ENCODE measurements around the gene ATP8A2.
A peak's percentile ranks its signal among the peaks of the same experiment; 100 is the strongest.

ATP8A2 gene

GRCh38 chr13:25881971-25882451 lies 510.2 kb downstream of the ATP8A2 start:
- ATAC-seq (no peak), DNase-seq (no peak)
- no peak overlapping the region for H3K27ac Mint-ChIP-seq
- no peaks in the 10 kb centered on the region for H3K27me3 Mint-ChIP-seq
- peaks cover 63% of the 10 kb centered on the region for H3K4me1 Mint-ChIP-seq
- H3K9me3 Mint-ChIP-seq: peaks cover 0 to 11% of the 10 kb centered on the region in 2 donors
- no peak overlapping the region for H3K4me3 Mint-ChIP-seq

- peak overlapping the region in 1 of 2 donors; percentile 4 for H3K4me3 Mint-ChIP-seq
- peak; percentile 70 for ATAC-seq
- no peak for DNase-seq
- peaks cover 63% of the 10 kb centered on the region for H3K4me1 Mint-ChIP-seq
- H3K27ac Mint-ChIP-seq: peak overlapping the region in 1 of 2 donors; percentile 16
- no peaks in the 10 kb centered on the region for H3K27me3 Mint-ChIP-seq
- peaks cover 0 to 5% of the 10 kb centered on the region in 2 donors for H3K9me3 Mint-ChIP-seq
These were observed 510.9 kb downstream of the ATP8A2 start for GRCh38 chr13:25882466-25883357.

GRCh38 chr13:25885418-25885817 lies 513.6 kb downstream of the ATP8A2 start:
- no peak for ATAC-seq
- H3K9me3 Mint-ChIP-seq: no peaks in the 10 kb centered on the region
- H3K27me3 Mint-ChIP-seq: no peaks in the 10 kb centered on the region
- DNase-seq: no peak
- H3K27ac Mint-ChIP-seq: no peak overlapping the region
- peaks cover 62% of the 10 kb centered on the region for H3K4me1 Mint-ChIP-seq
- no peak overlapping the region for H3K4me3 Mint-ChIP-seq

GRCh38 chr13:25886438-25887214 lies 514.9 kb downstream of the ATP8A2 start:
- Mint-ChIP-seq H3K27me3 (no peaks in the 10 kb centered on the region), H3K4me1 (peaks cover 63% of the 10 kb centered on the region)

GRCh38 chr13:25887962-25888655 lies 516.3 kb downstream of the ATP8A2 start:
- Mint-ChIP-seq H3K27me3 (no peaks in the 10 kb centered on the region), H3K9me3 (no peaks in the 10 kb centered on the region), H3K4me3 (peak overlapping the region in 1 of 2 donors; percentile 35), H3K4me1 (peaks cover 48% of the 10 kb centered on the region), H3K27ac (peak overlapping the region in 1 of 2 donors; percentile 31)
- DNase-seq: no peak
- peak; percentile 70 for ATAC-seq

More at GRCh38 chr13:25886438-25887214, 514.9 kb downstream of the ATP8A2 start:
- peak; percentile 76 for ATAC-seq
- no peak overlapping the region for H3K27ac Mint-ChIP-seq
- H3K9me3 Mint-ChIP-seq: no peaks in the 10 kb centered on the region
- peak in 1 of 2 donors; percentile 37 for DNase-seq
- no peak overlapping the region for H3K4me3 Mint-ChIP-seq

- peaks cover 0 to under 1% of the 10 kb centered on the region in 2 donors for H3K9me3 Mint-ChIP-seq
- DNase-seq (no peak), ATAC-seq (no peak)
- no peak overlapping the region for H3K27ac Mint-ChIP-seq
- peak overlapping the region in 1 of 2 donors; percentile 15 for H3K4me3 Mint-ChIP-seq
- H3K27me3 Mint-ChIP-seq: no peaks in the 10 kb centered on the region
- H3K4me1 Mint-ChIP-seq: peaks cover 29% of the 10 kb centered on the region
These were observed 519.0 kb downstream of the ATP8A2 start for GRCh38 chr13:25890671-25891212.

- H3K27ac Mint-ChIP-seq: peak overlapping the region in 1 of 2 donors; percentile 85
These were observed 527.2 kb downstream of the ATP8A2 start for GRCh38 chr13:25898991-25899390.

GRCh38 chr13:25899464-25899863 lies 527.7 kb downstream of the ATP8A2 start:
- peak overlapping the region; percentile 15 to 85 for H3K27ac Mint-ChIP-seq
- H3K9me3 Mint-ChIP-seq: peaks cover 14 to 22% of the 10 kb centered on the region in 2 donors
- no peaks in the 10 kb centered on the region for H3K27me3 Mint-ChIP-seq
- H3K4me3 Mint-ChIP-seq: peak overlapping the region; percentile 9 to 57
- peaks cover 26% of the 10 kb centered on the region for H3K4me1 Mint-ChIP-seq
- DNase-seq (no peak), ATAC-seq (no peak)

More at GRCh38 chr13:25898991-25899390, 527.2 kb downstream of the ATP8A2 start:
- Mint-ChIP-seq H3K27me3 (no peaks in the 10 kb centered on the region), H3K4me1 (peaks cover 26% of the 10 kb centered on the region), H3K4me3 (no peak overlapping the region), H3K9me3 (peaks cover 14 to 22% of the 10 kb centered on the region in 2 donors)
- DNase-seq (no peak), ATAC-seq (no peak)

GRCh38 chr13:25899952-25900351 lies 528.2 kb downstream of the ATP8A2 start:
- ATAC-seq (no peak), DNase-seq (no peak)
- no peaks in the 10 kb centered on the region for H3K27me3 Mint-ChIP-seq
- H3K4me3 Mint-ChIP-seq: peak overlapping the region in 1 of 2 donors; percentile 57
- peaks cover 26% of the 10 kb centered on the region for H3K4me1 Mint-ChIP-seq
- peak overlapping the region; percentile 15 to 85 for H3K27ac Mint-ChIP-seq
- H3K9me3 Mint-ChIP-seq: peaks cover 14 to 22% of the 10 kb centered on the region in 2 donors

GRCh38 chr13:25901460-25902376 lies 529.9 kb downstream of the ATP8A2 start:
- no peak overlapping the region for H3K27ac Mint-ChIP-seq
- peak; percentile 36 to 60 for DNase-seq
- peaks cover 26% of the 10 kb centered on the region for H3K4me1 Mint-ChIP-seq
- no peak overlapping the region for H3K4me3 Mint-ChIP-seq
- no peaks in the 10 kb centered on the region for H3K27me3 Mint-ChIP-seq
- peaks cover 9 to 22% of the 10 kb centered on the region in 2 donors for H3K9me3 Mint-ChIP-seq
- peak; percentile 97 for ATAC-seq

GRCh38 chr13:25902455-25902854 lies 530.7 kb downstream of the ATP8A2 start:
- DNase-seq (no peak), ATAC-seq (no peak)
- H3K27me3 Mint-ChIP-seq: no peaks in the 10 kb centered on the region
- peaks cover 7 to 20% of the 10 kb centered on the region in 2 donors for H3K9me3 Mint-ChIP-seq
- peak overlapping the region in 1 of 2 donors; percentile 31 for H3K4me3 Mint-ChIP-seq
- H3K27ac Mint-ChIP-seq: peak overlapping the region in 1 of 2 donors; percentile 93
- H3K4me1 Mint-ChIP-seq: peaks cover 26% of the 10 kb centered on the region

GRCh38 chr13:25902891-25903341 lies 531.1 kb downstream of the ATP8A2 start:
- DNase-seq (peak in 1 of 2 donors; percentile 27), ATAC-seq (peak; percentile 60)
- Mint-ChIP-seq H3K27me3 (no peaks in the 10 kb centered on the region), H3K4me1 (peaks cover 26% of the 10 kb centered on the region), H3K27ac (peak overlapping the region in 1 of 2 donors; percentile 93), H3K4me3 (peak overlapping the region in 1 of 2 donors; percentile 31), H3K9me3 (peaks cover 2 to 15% of the 10 kb centered on the region in 2 donors)

- Mint-ChIP-seq H3K4me3 (no peak overlapping the region), H3K9me3 (peaks cover 0 to 12% of the 10 kb centered on the region in 2 donors), H3K4me1 (peaks cover 15% of the 10 kb centered on the region), H3K27me3 (no peaks in the 10 kb centered on the region), H3K27ac (no peak overlapping the region)
- DNase-seq (no peak), ATAC-seq (no peak)
These were observed 533.1 kb downstream of the ATP8A2 start for GRCh38 chr13:25904830-25905229.

GRCh38 chr13:25905611-25906010 lies 533.8 kb downstream of the ATP8A2 start:
- DNase-seq (no peak), ATAC-seq (no peak)
- Mint-ChIP-seq H3K4me3 (no peak overlapping the region), H3K27me3 (no peaks in the 10 kb centered on the region), H3K9me3 (peaks cover 0 to 5% of the 10 kb centered on the region in 2 donors), H3K27ac (no peak overlapping the region), H3K4me1 (peaks cover 7% of the 10 kb centered on the region)
